ENCODE data around the gene ERP29. TPM values are rescaled to one million over a fixed set of nuclear protein-coding genes. Genes with fewer than 3 reads are reported as not detected.
A peak's percentile ranks its signal among the peaks of the same experiment; 100 is the strongest.

Gene ERP29
- 10 to 100 TPM; 42.5 to 50.8 TPM for total RNA-seq

DNA sequence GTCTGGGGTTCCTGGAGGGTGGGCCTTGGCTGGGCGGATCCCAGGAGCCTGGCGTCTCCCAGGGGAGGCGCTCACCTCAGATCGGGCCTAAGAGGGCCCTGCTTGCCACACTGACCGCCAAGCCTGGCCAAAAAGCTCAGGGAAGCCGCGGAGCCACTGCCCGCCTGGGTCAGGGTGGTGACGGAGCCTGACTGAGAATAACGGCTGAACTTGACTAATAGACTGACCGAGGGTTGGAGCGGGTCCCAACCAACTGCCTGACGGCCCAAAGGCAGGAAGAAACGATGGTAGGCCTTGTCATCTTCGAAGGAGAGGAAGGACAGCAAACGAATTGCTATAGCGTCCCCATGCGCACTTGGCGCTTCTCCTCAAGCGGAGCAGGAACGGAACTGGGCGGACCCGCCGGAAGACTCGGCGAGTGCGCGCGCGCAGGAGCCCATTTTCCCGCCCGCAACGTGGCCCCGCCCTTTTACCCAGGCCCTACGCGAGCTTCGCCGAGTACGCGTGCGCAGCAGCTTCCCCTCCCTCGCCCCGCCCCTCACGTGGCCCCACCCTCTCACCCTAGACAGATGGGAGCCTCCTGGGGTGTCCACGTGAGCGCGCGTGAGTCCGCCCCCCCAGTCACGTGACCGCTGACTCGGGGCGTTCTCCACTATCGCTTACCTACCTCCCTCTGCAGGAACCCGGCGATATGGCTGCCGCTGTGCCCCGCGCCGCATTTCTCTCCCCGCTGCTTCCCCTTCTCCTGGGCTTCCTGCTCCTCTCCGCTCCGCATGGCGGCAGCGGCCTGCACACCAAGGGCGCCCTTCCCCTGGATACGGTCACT lies at the start of gene ERP29, which contains the start of gene TMEM116:
ERP29 (plus strand) TSS at position 652 of the 826 bp plus-strand sequence; CDS start at position 692, 40 bp downstream.
TMEM116 (minus strand) TSS at position 391 of the 826 bp plus-strand sequence. CDS start 7,895 bp downstream, outside the sequence.
- peaks cover 37% of the 10 kb centered on the region for H3K4me1 ChIP-seq

DNA sequence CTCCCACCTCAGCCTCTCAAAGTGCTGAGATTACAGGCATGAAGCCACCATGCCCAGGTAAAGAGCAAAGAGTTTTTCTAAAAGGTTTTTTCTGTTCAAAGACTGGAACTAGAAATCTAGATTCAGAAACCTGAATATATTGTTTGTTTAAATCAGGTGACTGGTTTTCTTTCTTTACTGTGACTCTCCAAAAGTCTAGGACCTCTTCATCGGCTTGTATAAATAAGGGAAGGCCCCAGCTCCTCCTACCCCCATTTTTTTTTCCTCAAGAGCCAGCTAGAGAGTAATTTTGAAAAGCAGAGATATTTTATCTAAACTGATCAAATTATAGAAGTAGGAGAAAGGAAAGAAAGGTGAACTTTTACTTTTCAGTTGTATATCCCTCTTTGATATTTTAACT lies 48.3 kb upstream of the ERP29 start:
- DNase-seq (no peak), ATAC-seq (no peak)
- Histone ChIP-seq H3K36me3 (replicated peaks in 1 of 2; ENCODE audit: insufficient read depth in 1 of 2, low read depth in 2 of 2) (no peaks in the 10 kb centered on the region), H3K9me3 (no peaks in the 10 kb centered on the region), H3K4me1 (no peaks in the 10 kb centered on the region), H3K27ac (no peak overlapping the region), H3K4me3 (no peak overlapping the region), H3K27me3 (no peaks in the 10 kb centered on the region)
- intact Hi-C loops (cut with DNase I): no loop called here
- WGBS, 2 donors: 54 to 100% methylated on average over 1 of the region's 1 CpG
- TF ChIP-seq, protein P1, sequence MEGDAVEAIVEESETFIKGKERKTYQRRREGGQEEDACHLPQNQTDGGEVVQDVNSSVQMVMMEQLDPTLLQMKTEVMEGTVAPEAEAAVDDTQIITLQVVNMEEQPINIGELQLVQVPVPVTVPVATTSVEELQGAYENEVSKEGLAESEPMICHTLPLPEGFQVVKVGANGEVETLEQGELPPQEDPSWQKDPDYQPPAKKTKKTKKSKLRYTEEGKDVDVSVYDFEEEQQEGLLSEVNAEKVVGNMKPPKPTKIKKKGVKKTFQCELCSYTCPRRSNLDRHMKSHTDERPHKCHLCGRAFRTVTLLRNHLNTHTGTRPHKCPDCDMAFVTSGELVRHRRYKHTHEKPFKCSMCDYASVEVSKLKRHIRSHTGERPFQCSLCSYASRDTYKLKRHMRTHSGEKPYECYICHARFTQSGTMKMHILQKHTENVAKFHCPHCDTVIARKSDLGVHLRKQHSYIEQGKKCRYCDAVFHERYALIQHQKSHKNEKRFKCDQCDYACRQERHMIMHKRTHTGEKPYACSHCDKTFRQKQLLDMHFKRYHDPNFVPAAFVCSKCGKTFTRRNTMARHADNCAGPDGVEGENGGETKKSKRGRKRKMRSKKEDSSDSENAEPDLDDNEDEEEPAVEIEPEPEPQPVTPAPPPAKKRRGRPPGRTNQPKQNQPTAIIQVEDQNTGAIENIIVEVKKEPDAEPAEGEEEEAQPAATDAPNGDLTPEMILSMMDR (IDR thresholded peaks at IDR 0.05): no peak
- no peak for TF ChIP-seq POLR2A (IDR thresholded peaks at IDR 0.05)

More for the DNA sequence above, at the start of gene ERP29, which contains the start of gene TMEM116:
- Histone ChIP-seq H3K27ac (peak within 1 kb of the TSS; percentile 86 to 98 (median 94)), H3K27me3 (no peaks in the 10 kb centered on the region), H3K4me3 (peak within 1 kb of the TSS; percentile 42 to 95), H3K9me3 (no peaks in the 10 kb centered on the region), H3K36me3 (replicated peaks in 1 of 2; ENCODE audit: insufficient read depth in 1 of 2, low read depth in 2 of 2) (no peaks in the 10 kb centered on the region)
- DNase-seq: peak; percentile 99 to 100 (median 100)
- WGBS, 2 donors: 0% methylated on average over 8 to 64 of the region's 67 CpGs
- peak; percentile 93 for ATAC-seq
- intact Hi-C loops (cut with DNase I): no loop called here
- TF ChIP-seq, protein P1 (IDR thresholded peaks at IDR 0.05): peak; percentile 35 to 87 (median 67)
- peak; percentile 76 to 97 (median 96) for TF ChIP-seq POLR2A (IDR thresholded peaks at IDR 0.05)

DNA sequence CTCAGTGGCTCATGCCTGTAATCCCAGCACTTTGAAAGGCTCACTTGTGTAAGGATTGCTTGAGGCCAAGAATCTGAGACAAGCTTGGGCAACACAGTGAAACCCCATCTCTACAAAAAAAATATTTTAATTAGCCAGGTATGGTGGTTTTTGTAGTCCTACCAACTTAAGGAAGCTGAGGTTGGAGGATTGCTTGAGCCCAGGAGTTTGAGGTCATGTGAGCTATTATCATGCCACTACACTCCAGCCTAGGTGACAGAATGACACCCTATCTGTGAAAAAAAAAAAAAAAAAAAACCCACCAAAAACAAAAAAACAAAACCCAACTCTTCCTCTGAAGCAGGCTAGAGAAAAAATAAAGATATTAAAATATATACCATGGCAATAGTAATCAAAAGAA lies 41.4 kb upstream of the ERP29 start:
- H3K9me3 ChIP-seq: peaks cover 0 to 10% (median 0%) of the 10 kb centered on the region in 3 donors
- intact Hi-C loops (cut with DNase I): no loop called here
- H3K4me3 ChIP-seq: no peak overlapping the region
- H3K27ac ChIP-seq: no peak overlapping the region
- no peaks in the 10 kb centered on the region for H3K36me3 ChIP-seq (replicated peaks in 1 of 2; ENCODE audit: insufficient read depth in 1 of 2, low read depth in 2 of 2)
- H3K4me1 ChIP-seq: no peaks in the 10 kb centered on the region
- no peaks in the 10 kb centered on the region for H3K27me3 ChIP-seq
- ATAC-seq (no peak), DNase-seq (no peak)
- TF ChIP-seq, protein P1 (IDR thresholded peaks at IDR 0.05): no peak
- TF ChIP-seq POLR2A (IDR thresholded peaks at IDR 0.05): no peak

DNA sequence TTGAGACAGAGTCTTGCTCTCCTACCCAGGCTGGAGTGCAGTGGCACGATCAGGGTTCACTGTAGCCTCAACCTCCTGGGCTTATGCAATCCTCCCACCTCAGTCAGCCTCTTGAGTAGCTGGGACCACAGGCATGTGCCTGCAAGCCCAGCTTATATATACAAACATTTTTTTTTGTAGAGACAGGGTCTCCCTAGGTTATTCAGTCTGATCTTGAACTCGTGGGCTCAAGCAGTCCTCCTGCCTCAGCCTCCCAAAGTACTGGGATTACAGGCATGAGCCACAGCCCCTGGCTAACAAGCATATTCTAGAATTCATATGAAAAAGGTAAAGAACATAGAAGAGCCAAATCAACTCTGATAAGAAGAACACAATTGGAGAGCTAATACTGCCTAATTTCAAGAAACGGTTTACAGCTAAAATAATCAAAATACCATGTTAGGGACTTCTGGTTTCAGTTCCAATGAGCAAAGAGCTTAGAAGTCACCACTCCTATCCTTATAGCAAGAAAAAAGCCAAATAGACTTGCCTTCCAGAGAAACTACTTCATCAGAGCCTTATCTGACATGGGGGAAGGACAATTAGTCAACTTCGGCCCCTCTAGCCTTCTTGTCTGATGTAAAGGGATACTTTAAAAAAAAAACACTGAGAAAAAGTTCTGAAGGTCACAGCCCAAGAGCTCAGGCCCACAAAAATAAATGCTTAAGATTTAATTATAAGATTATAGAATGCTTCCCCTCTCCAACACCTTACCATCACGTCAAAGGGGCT lies 37.9 kb upstream of the ERP29 start:
- no peak overlapping the region for H3K27ac ChIP-seq
- peaks cover 0 to 6% (median 0%) of the 10 kb centered on the region in 3 donors for H3K9me3 ChIP-seq
- H3K4me1 ChIP-seq: no peaks in the 10 kb centered on the region
- DNase-seq (no peak), ATAC-seq (no peak)
- intact Hi-C loops (cut with DNase I): no loop called here
- no peak overlapping the region for H3K4me3 ChIP-seq
- no peak for TF ChIP-seq POLR2A (IDR thresholded peaks at IDR 0.05)
- TF ChIP-seq, protein P1 (IDR thresholded peaks at IDR 0.05): no peak
- H3K36me3 ChIP-seq (replicated peaks in 1 of 2; ENCODE audit: insufficient read depth in 1 of 2, low read depth in 2 of 2): no peaks in the 10 kb centered on the region
- H3K27me3 ChIP-seq: no peaks in the 10 kb centered on the region
- WGBS, 2 donors: 84 to 90% methylated on average over 5 of the region's 5 CpGs
